Calu3 (cell line): ENCODE measurements around the gene NDUFA3. TPM values are rescaled to one million over a fixed set of nuclear protein-coding genes. Genes with fewer than 3 reads are reported as not detected.

Experiments used
- BruUV-seq: library from RNA; stranded (reverse); fragments of 400-500 nt; replicated peaks from 2 replicates; lab custom pipeline; 2021; lab: Mats Ljungman, UMichigan
- CTCF ChIA-PET: fragments of 300-600 bp; sonication (Branson Sonifier 250); formaldehyde crosslinking; loops from one replicate; lab custom pipeline; 2022; ENCODE audit warnings: antibody characterized with exemption; lab: Charles Lee
- DNase-seq: peaks from one replicate; pipeline ENCODE4 v3.0.0; 2022
- H3K27ac Mint-ChIP-seq: one replicate; pipeline ENCODE4 v1.8.0; 2022; ENCODE audit warnings: mixed read lengths; ENCODE audit not compliant: unreplicated experiment
- H3K27me3 Mint-ChIP-seq: one replicate; pipeline ENCODE4 v1.8.0; 2022; ENCODE audit warnings: mixed read lengths; ENCODE audit not compliant: unreplicated experiment
- H3K36me3 Mint-ChIP-seq: one replicate; pipeline ENCODE4 v1.8.0; 2022; ENCODE audit warnings: mild to moderate bottlenecking, moderate library complexity, mixed read lengths; ENCODE audit not compliant: insufficient read depth, unreplicated experiment
- H3K4me1 Mint-ChIP-seq: one replicate; pipeline ENCODE4 v1.8.0; 2022; ENCODE audit warnings: mild to moderate bottlenecking, low read depth, mixed read lengths; ENCODE audit not compliant: unreplicated experiment
- H3K4me3 Mint-ChIP-seq: one replicate; pipeline ENCODE4 v1.8.0; 2022; ENCODE audit warnings: mild to moderate bottlenecking, low read depth, moderate library complexity, mixed read lengths; ENCODE audit not compliant: unreplicated experiment
- H3K9me3 Mint-ChIP-seq: one replicate; pipeline ENCODE4 v1.8.0; 2022; ENCODE audit warnings: low read depth, mixed read lengths; ENCODE audit not compliant: unreplicated experiment
- CTCF ChIP-seq: fragments of 200-600 bp; IDR thresholded peaks from one replicate; pipeline ENCODE4 v1.8.0; 2022; ENCODE audit warnings: antibody characterized with exemption; ENCODE audit not compliant: unreplicated experiment
- intact Hi-C: fragments of 100-400 bp; cut with micrococcal nuclease; formaldehyde crosslinking; loops from one replicate; pipeline ENCODE4 v1.10.0; 2022; ENCODE audit not compliant: unreplicated experiment
- total RNA-seq: library from RNA; stranded (reverse); gene quantifications from 2 replicates; pipeline ENCODE4 v1.2.3, GENCODE V29; 2022

Gene NDUFA3
- total RNA-seq, 1 experiment from 2014 or later = 255 TPM

DNA sequence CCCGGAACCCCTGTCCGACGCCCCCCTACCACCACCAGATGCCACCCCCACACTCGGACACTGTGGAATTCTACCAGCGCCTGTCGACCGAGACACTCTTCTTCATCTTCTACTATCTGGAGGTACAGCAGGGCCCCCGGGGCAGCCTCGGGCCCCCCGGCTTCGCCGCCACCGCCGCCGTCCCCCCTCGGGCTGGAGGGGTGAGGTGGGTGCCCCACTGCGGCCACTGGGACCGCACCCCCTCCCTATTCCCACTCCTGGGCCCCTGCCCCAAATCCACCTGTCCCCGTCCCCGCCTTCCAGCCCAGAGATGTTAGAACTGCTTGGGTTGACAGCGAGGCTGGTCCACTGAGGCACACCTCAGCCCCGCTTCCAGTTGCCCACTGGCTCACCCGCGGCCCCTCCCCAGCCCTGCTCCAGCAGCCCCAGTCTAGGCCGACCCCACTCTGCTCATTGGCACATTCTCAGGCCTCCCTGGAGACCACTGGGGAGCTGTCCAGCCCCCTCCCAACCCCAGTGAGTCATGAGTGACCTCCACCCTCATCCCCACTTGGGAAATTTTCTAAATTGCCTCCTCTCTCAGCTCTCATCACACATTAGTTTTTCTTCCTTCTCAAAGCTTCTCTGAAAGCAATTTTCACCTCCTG lies 50.3 kb downstream of the NDUFA3 start:
- no peak for TF ChIP-seq CTCF
- CTCF ChIA-PET = interaction anchor here (0.5 kb wide), 1 partner anchor 375 kb away, joined by 3 read pairs; no protein-coding TSS in a partner anchor
- peaks cover 94% of the 10 kb centered on the region for H3K36me3 Mint-ChIP-seq
- peaks cover 12% of the 10 kb centered on the region for H3K4me1 Mint-ChIP-seq
- H3K4me3 Mint-ChIP-seq = no peak overlapping the region
- no peaks in the 10 kb centered on the region for H3K27me3 Mint-ChIP-seq
- peak overlapping the region; percentile 33 for H3K27ac Mint-ChIP-seq
- no peak for DNase-seq
- intact Hi-C loops = no loop called here
- no peaks in the 10 kb centered on the region for H3K9me3 Mint-ChIP-seq
- BruUV-seq = no TSS peak

DNA sequence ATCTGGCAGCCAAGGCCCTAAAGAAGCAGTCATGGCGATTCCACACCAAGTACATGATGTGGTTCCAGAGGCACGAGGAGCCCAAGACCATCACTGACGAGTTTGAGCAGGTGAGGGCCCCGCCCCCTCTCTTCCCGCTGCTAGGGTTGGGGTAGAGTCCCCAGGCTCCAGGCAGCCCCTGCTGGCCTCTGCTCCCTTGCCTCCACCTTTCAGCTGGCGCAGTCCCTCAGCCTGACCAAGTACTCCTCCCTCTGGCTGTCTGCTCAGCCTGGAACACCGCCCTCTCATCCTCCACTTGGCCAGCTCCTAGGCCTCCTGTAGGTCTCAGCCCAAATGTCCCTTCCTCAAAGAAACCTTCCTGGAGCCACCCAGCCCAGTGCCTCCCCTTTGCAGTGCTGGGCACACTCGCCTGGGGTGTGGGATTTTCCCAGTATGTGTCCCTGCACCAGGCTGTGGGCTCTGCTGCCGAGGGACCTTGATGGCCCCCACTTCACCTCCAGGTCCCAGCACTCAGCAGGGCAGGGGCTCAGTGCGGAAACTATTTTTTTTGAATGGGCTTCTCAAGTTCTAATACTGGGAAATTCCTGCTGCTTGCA lies 51.2 kb downstream of the NDUFA3 start:
- CTCF ChIA-PET = no interaction called here
- H3K4me1 Mint-ChIP-seq = peaks cover 18% of the 10 kb centered on the region
- DNase-seq = no peak
- H3K27me3 Mint-ChIP-seq = no peaks in the 10 kb centered on the region
- intact Hi-C loops = no loop called here
- H3K36me3 Mint-ChIP-seq = peaks cover 98% of the 10 kb centered on the region
- peak overlapping the region; percentile 33 for H3K27ac Mint-ChIP-seq
- TF ChIP-seq CTCF = no peak
- no peaks in the 10 kb centered on the region for H3K9me3 Mint-ChIP-seq
- no peak overlapping the region for H3K4me3 Mint-ChIP-seq
- no TSS peak for BruUV-seq

GRCh38 chr19:54154603-54155345 lies 52.1 kb downstream of the NDUFA3 start:
- no peak for TF ChIP-seq CTCF
- no peak for DNase-seq
- no peak overlapping the region for H3K4me3 Mint-ChIP-seq
- intact Hi-C loops = no loop called here
- H3K36me3 Mint-ChIP-seq = peaks cover 98% of the 10 kb centered on the region
- BruUV-seq = no TSS peak
- no peaks in the 10 kb centered on the region for H3K27me3 Mint-ChIP-seq
- H3K9me3 Mint-ChIP-seq = no peaks in the 10 kb centered on the region
- peaks cover 18% of the 10 kb centered on the region for H3K4me1 Mint-ChIP-seq
- CTCF ChIA-PET = no interaction called here
- H3K27ac Mint-ChIP-seq = peak overlapping the region; percentile 33

GRCh38 chr19:54155694-54156093 lies 53.0 kb downstream of the NDUFA3 start:
- Mint-ChIP-seq H3K4me3 (no peak overlapping the region), H3K4me1 (peaks cover 23% of the 10 kb centered on the region), H3K27me3 (no peaks in the 10 kb centered on the region), H3K27ac (no peak overlapping the region), H3K36me3 (peaks cover 98% of the 10 kb centered on the region), H3K9me3 (no peaks in the 10 kb centered on the region)
- CTCF ChIA-PET = no interaction called here
- TF ChIP-seq CTCF = no peak
- no peak for DNase-seq
- BruUV-seq = no TSS peak
- intact Hi-C loops = no loop called here
